OCI-LY1 (cell line): Measurements from ENCODE around the gene PCGF5.

Experiments
- H2AFZ ChIP-seq: fragments of 200-600 bp; sonication (generic), shearing (Covaris generic); 2 replicates; pipeline ENCODE4 v1.6.0; 2014; ENCODE audit warnings: antibody characterized with exemption, mild to moderate bottlenecking, low read length
- H3F3A ChIP-seq: fragments of 200-600 bp; sonication (generic), shearing (Covaris generic); 2 replicates; pipeline ENCODE4 v1.6.0; 2014; ENCODE audit warnings: mild to moderate bottlenecking, antibody characterized with exemption, low read length, moderate library complexity; ENCODE audit not compliant: insufficient read depth
- H3K27ac ChIP-seq: fragments of 200-600 bp; sonication (generic); 2 replicates; pipeline ENCODE4 v1.5.1; 2014; ENCODE audit warnings: low read length, mixed run types, mild to moderate bottlenecking, low read depth; ENCODE audit not compliant: poor library complexity, severe bottlenecking
- H3K27me3 ChIP-seq: fragments of 200-600 bp; sonication (generic); 2 replicates; pipeline ENCODE4 v1.6.0; 2014; ENCODE audit warnings: antibody characterized with exemption, mild to moderate bottlenecking, low read length, moderate library complexity; ENCODE audit not compliant: insufficient read depth
- H3K36me3 ChIP-seq: fragments of 200-600 bp; sonication (generic); 2 replicates; pipeline ENCODE4 v1.6.1; 2014; ENCODE audit warnings: mild to moderate bottlenecking, antibody characterized with exemption, low read length, moderate library complexity, mixed read lengths; ENCODE audit not compliant: insufficient read depth
- H3K4me1 ChIP-seq: fragments of 200-600 bp; sonication (generic); 2 replicates; pipeline ENCODE4 v1.5.1; 2014; ENCODE audit warnings: mild to moderate bottlenecking, low read length, moderate library complexity; ENCODE audit not compliant: insufficient read depth, severe bottlenecking
- H3K4me2 ChIP-seq: fragments of 200-600 bp; sonication (generic), shearing (Covaris generic); 2 replicates; pipeline ENCODE4 v1.6.1; 2014; ENCODE audit warnings: low read length
- H3K4me3 ChIP-seq: fragments of 200-600 bp; sonication (generic); 2 replicates; pipeline ENCODE4 v1.5.1; 2014; ENCODE audit warnings: low read length, low read depth, mild to moderate bottlenecking, mixed read lengths; ENCODE audit not compliant: poor library complexity, severe bottlenecking
- H3K79me2 ChIP-seq: fragments of 200-600 bp; shearing (Covaris generic); 2 replicates; pipeline ENCODE4 v1.6.1; 2016; ENCODE audit warnings: mixed run types, low read length, mixed read lengths; ENCODE audit not compliant: insufficient read depth
- H3K9ac ChIP-seq: fragments of 200-600 bp; sonication (generic), shearing (Covaris generic); 2 replicates; pipeline ENCODE4 v1.6.1; 2014; ENCODE audit warnings: mild to moderate bottlenecking, low read length, mixed read lengths
- H3K9me2 ChIP-seq: fragments of 200-600 bp; sonication (generic), shearing (Covaris generic); 2 replicates; pipeline ENCODE4 v1.6.1; 2014; ENCODE audit warnings: low read depth, mild to moderate bottlenecking, low read length, mixed read lengths
- H3K9me3 ChIP-seq: fragments of 200-600 bp; shearing (Covaris generic); 2 replicates; pipeline ENCODE4 v1.6.1; 2014; ENCODE audit warnings: low read length, mixed read lengths
- H4K20me1 ChIP-seq: fragments of 200-600 bp; sonication (generic), shearing (Covaris generic); 2 replicates; pipeline ENCODE4 v1.6.0; 2016; ENCODE audit warnings: mild to moderate bottlenecking, low read length; ENCODE audit not compliant: insufficient read depth
- CTCF ChIP-seq: fragments of 200-600 bp; sonication (generic), shearing (Covaris generic); IDR thresholded peaks from 2 replicates; pipeline ENCODE4 v1.5.1; 2017; ENCODE audit warnings: mild to moderate bottlenecking, antibody characterized with exemption, low read length, moderate library complexity, mixed read lengths
- EZH2 ChIP-seq: fragments of 200-600 bp; sonication (generic), shearing (Covaris generic); IDR thresholded peaks from 2 replicates; pipeline ENCODE4 v1.8.0; 2017; ENCODE audit warnings: borderline replicate concordance, mixed run types, mild to moderate bottlenecking, antibody characterized with exemption, low read length, moderate library complexity, mixed read lengths

The PCGF5 gene

GRCh38 chr10:91229683-91230082, 9.2 kb downstream of the PCGF5 start:
- Histone ChIP-seq H3F3A (no peaks in the 10 kb centered on the region), H3K9me3 (no peaks in the 10 kb centered on the region), H3K27me3 (no peaks in the 10 kb centered on the region), H3K36me3 (peaks cover 30% of the 10 kb centered on the region), H3K9me2 (no peaks in the 10 kb centered on the region), H3K4me3 (no peak overlapping the region), H3K4me1 (peaks cover 10% of the 10 kb centered on the region), H2AFZ (no peak overlapping the region), H3K27ac (no peak overlapping the region), H3K79me2 (peaks cover 33% of the 10 kb centered on the region), H4K20me1 (no peaks in the 10 kb centered on the region), H3K9ac (no peak overlapping the region), H3K4me2 (no peak overlapping the region)
- TF ChIP-seq EZH2 = no peak
- no peak for TF ChIP-seq CTCF

GRCh38 chr10:91238191-91238590, 17.7 kb downstream of the PCGF5 start:
- no peak overlapping the region for H3K9ac ChIP-seq
- no peak overlapping the region for H3K4me3 ChIP-seq
- no peaks in the 10 kb centered on the region; the same call in 1 of the 2 replicates for H3K79me2 ChIP-seq
- H3K9me3 ChIP-seq = no peaks in the 10 kb centered on the region
- H3K4me1 ChIP-seq = no peaks in the 10 kb centered on the region
- peaks cover 23% of the 10 kb centered on the region for H3K36me3 ChIP-seq
- H3F3A ChIP-seq = no peaks in the 10 kb centered on the region
- no peak overlapping the region for H3K4me2 ChIP-seq
- H3K9me2 ChIP-seq = no peaks in the 10 kb centered on the region
- H2AFZ ChIP-seq = no peak overlapping the region
- no peaks in the 10 kb centered on the region for H3K27me3 ChIP-seq
- no peak overlapping the region for H3K27ac ChIP-seq
- no peaks in the 10 kb centered on the region for H4K20me1 ChIP-seq
- no peak for TF ChIP-seq EZH2

- Histone ChIP-seq H3K79me2 (no peaks in the 10 kb centered on the region; the same call in 1 of the 2 replicates), H3K9me3 (no peaks in the 10 kb centered on the region), H3K4me3 (no peak overlapping the region), H3K27me3 (no peaks in the 10 kb centered on the region), H3K9me2 (no peaks in the 10 kb centered on the region), H3K27ac (no peak overlapping the region), H3K4me1 (no peaks in the 10 kb centered on the region), H3K4me2 (no peak overlapping the region), H2AFZ (no peak overlapping the region), H3K9ac (no peak overlapping the region), H3K36me3 (peaks cover 18% of the 10 kb centered on the region), H4K20me1 (no peaks in the 10 kb centered on the region), H3F3A (no peaks in the 10 kb centered on the region)
- no peak for TF ChIP-seq CTCF
- no peak for TF ChIP-seq EZH2
These were observed 19.3 kb downstream of the PCGF5 start for GRCh38 chr10:91239789-91240188.

GRCh38 chr10:91242940-91243339, 22.5 kb downstream of the PCGF5 start:
- H3K4me2 ChIP-seq = no peak overlapping the region
- no peaks in the 10 kb centered on the region for H3K79me2 ChIP-seq
- peaks cover 13% of the 10 kb centered on the region for H3K36me3 ChIP-seq
- H3K27ac ChIP-seq = no peak overlapping the region
- TF ChIP-seq CTCF (no peak), EZH2 (no peak)
- H3K27me3 ChIP-seq = no peaks in the 10 kb centered on the region
- no peak overlapping the region for H3K4me3 ChIP-seq
- no peak overlapping the region for H2AFZ ChIP-seq
- H3K4me1 ChIP-seq = no peaks in the 10 kb centered on the region
- H4K20me1 ChIP-seq = no peaks in the 10 kb centered on the region
- H3K9me2 ChIP-seq = no peaks in the 10 kb centered on the region
- H3K9ac ChIP-seq = no peak overlapping the region
- no peaks in the 10 kb centered on the region for H3F3A ChIP-seq
- H3K9me3 ChIP-seq = no peaks in the 10 kb centered on the region
